ENCODE data around the gene C2orf49.

The C2orf49 gene

GRCh38 chr2:105361102-105361889, 24.0 kb downstream of the C2orf49 start:
- no peak for DNase-seq (ENCODE audit: low read depth, low spot score)

- no peak for DNase-seq (ENCODE audit: low read depth, low spot score)
These were observed 25.7 kb downstream of the C2orf49 start for GRCh38 chr2:105362862-105363591.

GRCh38 chr2:105364436-105365139, 27.2 kb downstream of the C2orf49 start:
- no peak for DNase-seq (ENCODE audit: low read depth, low spot score)

GRCh38 chr2:105365206-105365605, 27.9 kb downstream of the C2orf49 start:
- DNase-seq (ENCODE audit: low read depth, low spot score), result no peak

DNA sequence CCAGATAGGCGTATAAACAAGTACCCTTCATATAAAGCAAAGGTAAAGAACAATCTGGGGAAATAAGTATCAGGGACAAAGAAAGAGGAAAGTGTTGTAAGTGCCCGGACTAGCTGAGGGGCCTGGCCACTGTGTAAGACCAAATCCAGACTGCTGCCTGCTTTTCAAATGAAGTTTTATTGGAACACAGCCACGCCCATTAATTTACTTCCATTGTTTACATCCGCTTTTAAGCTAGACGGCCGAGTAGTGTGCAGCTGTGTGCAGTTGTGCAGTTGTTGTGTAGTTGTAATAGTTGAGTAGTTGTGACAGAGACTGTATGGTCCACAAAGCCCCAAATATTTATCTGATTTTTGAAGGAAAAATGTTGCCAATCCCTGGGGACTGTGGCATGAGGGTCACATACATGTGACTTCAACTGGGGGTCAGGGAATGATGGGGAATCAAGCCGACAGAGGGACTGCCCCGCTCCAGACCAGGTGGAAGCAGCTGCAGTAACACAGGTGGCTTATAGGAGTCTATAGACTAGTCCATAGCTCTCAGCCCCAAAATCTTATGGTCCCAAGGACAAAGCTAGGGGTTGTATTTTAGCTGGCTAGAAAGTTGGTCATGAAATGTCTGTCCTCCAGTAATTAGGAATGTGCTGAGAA, 31.5 kb downstream of the C2orf49 start:
- DNase-seq (ENCODE audit: low read depth, low spot score), result no peak

- peak; percentile 93 for DNase-seq (ENCODE audit: low read depth, low spot score)
These were observed 32.7 kb downstream of the C2orf49 start for GRCh38 chr2:105369777-105370690.

- no peak for DNase-seq (ENCODE audit: low read depth, low spot score)
These were observed 33.8 kb downstream of the C2orf49 start for GRCh38 chr2:105371156-105371555.

GRCh38 chr2:105371810-105372209, 34.5 kb downstream of the C2orf49 start:
- DNase-seq (ENCODE audit: low read depth, low spot score), result no peak

DNA sequence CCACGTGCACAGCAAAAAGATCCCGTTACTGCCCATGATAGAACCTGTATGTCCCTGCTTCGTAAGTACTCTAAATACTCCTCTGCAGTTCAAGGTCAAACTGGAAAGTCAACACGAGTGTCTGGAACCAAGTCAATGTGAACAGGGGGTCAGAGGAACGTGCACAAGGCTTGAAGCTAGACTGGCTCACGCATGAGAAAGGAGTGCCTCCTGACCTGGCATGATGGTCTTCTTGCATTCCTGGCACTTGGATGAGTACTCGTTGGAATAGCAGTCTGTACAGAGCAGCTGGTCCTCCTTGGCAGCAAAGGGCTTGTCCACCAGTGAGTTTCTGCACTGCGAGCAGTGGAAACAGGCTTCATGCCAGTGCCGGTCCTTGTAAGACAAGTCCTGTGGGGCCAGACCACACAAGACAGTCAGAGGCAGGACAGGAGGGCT, 36.0 kb downstream of the C2orf49 start:
- DNase-seq (ENCODE audit: low read depth, low spot score), result no peak

- DNase-seq (ENCODE audit: low read depth, low spot score), result no peak
These were observed 36.6 kb downstream of the C2orf49 start for GRCh38 chr2:105373895-105374401.

DNA sequence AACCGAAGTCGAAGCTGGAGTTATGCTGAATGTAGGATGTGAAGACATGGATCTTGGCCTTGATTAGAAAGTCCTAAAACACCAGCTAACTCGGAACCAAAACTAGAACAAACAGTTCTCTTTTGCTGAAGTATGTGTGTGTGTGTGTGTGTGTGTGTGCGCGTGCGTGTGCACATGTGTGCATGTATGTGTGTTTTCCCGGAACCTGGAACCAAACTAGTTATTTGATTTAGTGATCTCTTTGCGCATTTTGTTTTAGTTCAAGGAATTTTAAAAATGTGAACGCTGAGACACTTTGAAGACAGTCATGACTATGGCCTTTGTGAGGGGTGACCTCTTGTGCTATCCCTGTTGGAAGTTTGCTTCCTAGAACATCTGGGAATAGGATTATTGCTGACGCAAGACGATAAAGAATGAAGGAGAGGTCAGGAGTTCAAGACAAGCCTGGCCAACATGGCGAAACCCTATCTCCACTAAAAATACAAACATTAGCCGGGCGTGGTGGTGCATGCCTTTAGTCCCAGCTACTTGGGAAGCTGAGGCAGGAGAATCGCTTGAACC, 37.7 kb downstream of the C2orf49 start:
- DNase-seq (ENCODE audit: low read depth, low spot score), result no peak

GRCh38 chr2:105376010-105376409, 38.7 kb downstream of the C2orf49 start:
- DNase-seq (ENCODE audit: low read depth, low spot score), result no peak

GRCh38 chr2:105376789-105377240, 39.5 kb downstream of the C2orf49 start:
- no peak for DNase-seq (ENCODE audit: low read depth, low spot score)

GRCh38 chr2:105377871-105378270, 40.5 kb downstream of the C2orf49 start:
- no peak for DNase-seq (ENCODE audit: low read depth, low spot score)

GRCh38 chr2:105378276-105378840, 41.0 kb downstream of the C2orf49 start:
- DNase-seq (ENCODE audit: low read depth, low spot score), result peak; percentile 81

GRCh38 chr2:105378921-105379383, 41.6 kb downstream of the C2orf49 start:
- peak; percentile 10 for DNase-seq (ENCODE audit: low read depth, low spot score)

DNA sequence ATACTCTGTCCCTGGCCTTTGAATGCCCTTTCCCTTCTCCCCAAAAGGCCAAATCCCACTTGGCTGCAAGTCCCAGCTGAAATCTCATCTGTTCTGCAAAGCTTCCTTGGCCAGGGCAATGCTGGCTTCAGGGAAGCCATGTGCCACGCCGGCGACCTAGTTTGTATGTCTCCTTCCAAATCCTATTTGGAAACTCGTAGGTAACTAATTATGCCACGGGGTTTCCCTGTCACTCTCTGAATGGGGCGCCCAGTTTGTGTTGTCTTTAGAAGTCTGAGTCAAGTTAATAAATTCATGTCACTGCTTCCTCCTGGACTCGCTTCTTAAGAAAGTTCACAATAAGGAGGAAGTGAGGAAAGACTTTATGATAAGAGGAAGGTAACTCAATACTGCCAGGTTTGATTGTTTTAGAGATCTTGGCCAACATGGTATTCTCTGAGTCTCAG, 42.4 kb downstream of the C2orf49 start:
- no peak for DNase-seq (ENCODE audit: low read depth, low spot score)

- no peak for DNase-seq (ENCODE audit: low read depth, low spot score)
These were observed 43.2 kb downstream of the C2orf49 start for GRCh38 chr2:105380432-105381100.

- no peak for DNase-seq (ENCODE audit: low read depth, low spot score)
These were observed 43.8 kb downstream of the C2orf49 start for GRCh38 chr2:105381101-105381668.

All from ELF-1 (cell line).